RPMI7951 (cell line): ENCODE measurements around the gene PLXDC2. TPM values are rescaled to one million over a fixed set of nuclear protein-coding genes. Genes with fewer than 3 reads are reported as not detected.

ENCODE experiments used
- DNase-seq: peaks from one replicate; pipeline ENCODE4 v3.0.0-alpha.2; 2012; ENCODE audit warnings: low read depth
- total RNA-seq: library from RNA; depleted of rRNA; stranded (reverse); fragments of >200 nt; shearing (Covaris generic); gene quantifications from 2 replicates; pipeline ENCODE4 v1.2.3, GENCODE V29; 2014

Gene PLXDC2
- total RNA-seq, 1 experiment from 2014 or later: 0.24 TPM

DNA sequence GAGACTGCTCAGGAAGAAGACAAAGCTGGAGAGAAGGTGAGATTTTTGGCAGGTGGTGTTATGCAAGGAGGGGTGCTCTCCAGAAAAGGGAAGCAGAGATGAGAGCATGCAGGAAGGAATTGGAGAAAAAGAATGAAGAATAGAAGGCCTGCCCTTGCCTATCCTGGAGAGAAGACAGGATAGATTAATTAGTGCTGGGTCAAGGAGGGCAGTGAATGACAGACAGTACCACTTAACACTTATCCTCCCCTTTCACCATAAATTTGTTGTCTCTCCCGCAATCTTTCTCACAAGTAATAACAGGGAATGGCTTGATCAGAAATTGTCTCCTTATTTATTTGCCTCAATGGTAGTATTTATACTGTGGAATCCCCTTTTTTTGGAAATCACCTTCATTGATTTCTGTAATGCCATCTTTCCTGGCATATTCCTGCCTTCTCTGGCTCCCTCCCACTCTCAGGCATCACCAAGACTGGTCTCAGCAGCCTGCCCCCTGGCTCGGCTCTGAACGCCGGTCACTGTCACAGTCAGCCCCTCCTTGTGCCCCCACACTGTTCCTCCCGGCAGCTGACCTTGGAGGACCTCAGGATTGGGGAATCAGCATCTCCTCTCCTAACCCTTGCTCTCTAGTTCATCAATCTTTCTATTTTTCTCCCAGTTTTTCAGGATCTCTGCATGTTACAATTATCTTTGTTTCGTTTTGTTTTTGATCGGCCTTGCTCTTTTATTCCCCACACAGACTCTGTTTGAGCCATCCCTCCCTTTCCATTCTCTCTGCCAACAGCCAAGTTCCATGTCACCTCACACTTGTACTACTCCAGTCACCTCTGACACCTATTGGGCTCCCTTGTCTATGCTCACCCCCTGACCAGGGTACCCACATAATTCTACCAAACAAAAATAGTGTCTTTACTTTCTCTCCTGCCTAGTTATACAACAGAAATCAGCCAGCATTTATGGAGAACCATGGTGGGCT, 294.2 kb downstream of the PLXDC2 start:
- DNase-seq: no peak

- no peak for DNase-seq
Observed at GRCh38 chr10:20114179-20114578, 297.9 kb downstream of the PLXDC2 start.

GRCh38 chr10:20115894-20116293, 299.7 kb downstream of the PLXDC2 start:
- no peak for DNase-seq

DNA sequence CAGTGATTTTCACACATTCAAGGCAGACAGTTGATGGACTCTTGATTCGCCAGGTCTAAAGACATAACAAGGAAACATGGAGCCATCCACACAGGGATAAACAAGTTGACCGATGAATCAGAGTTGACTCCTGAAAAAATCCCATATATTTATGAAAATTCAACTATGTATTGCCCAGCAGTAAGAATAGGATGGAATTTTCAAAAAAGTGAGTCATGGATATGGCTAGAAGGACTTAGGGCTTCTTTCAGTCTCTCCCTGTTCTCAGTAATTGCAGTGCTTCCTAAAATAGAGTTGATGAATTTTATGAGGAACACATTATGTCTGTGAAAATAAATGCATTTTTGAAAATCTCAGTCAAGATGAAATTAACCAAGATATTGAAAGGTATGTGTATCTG, 301.2 kb downstream of the PLXDC2 start:
- DNase-seq: no peak

GRCh38 chr10:20118119-20118518, 301.9 kb downstream of the PLXDC2 start:
- DNase-seq: no peak

DNA sequence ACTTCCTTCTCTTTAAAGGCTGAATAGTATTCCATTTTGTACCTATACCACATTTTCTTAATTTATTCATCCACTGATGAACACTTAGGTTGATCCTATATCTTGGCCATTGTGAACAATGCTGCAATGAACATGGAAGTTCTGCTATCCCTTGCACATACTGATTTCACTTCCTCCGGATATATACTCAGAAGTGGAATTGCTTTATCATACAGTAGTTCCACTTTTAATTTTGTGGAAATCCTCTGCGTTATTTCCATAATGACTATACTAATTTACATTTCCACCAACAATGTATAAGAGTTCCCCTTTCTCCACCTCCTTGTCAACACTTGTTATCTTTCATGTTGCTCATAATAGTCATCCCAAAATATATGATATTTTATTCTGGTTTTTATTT, 312.6 kb downstream of the PLXDC2 start:
- DNase-seq: no peak

DNA sequence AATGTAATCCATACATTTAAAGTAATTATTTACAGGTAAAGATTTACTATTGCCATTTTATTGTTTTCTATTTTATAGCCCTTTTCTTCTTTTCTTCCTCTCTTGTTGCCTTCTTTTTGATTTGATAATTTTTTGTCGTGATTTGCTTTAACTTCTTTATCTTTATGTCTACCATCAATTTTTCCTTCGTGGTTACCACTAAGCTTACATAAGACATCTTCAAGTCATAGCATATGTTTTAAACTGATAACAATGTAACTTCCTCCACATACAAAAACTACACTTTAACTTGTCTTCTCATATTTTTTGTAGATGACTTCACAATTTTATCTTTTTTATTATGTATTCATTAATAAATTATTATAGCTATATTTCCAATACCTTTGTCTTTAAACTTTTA, 316.6 kb downstream of the PLXDC2 start:
- no peak for DNase-seq

GRCh38 chr10:20133669-20134189, 317.5 kb downstream of the PLXDC2 start:
- no peak for DNase-seq

DNA sequence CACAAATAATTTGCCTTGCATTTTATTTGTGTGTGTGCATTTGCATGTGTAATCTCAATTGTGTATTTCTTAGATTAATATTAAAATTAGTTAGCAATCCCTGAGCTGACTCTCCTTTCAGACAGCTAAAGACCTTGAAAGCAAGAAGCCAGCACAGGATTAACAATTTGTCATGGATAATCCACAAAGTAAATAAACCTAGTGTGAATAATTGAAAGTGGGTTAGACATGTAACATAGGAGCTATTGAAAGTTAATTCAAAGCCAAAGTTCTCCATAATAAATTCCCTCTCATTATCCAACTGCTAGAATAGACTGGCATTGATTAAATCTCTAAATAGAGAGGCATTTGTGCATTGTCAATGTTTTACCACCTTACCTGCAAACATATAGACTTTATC, 326.1 kb downstream of the PLXDC2 start:
- DNase-seq: no peak

GRCh38 chr10:20144268-20144667, 328.0 kb downstream of the PLXDC2 start:
- no peak for DNase-seq

DNA sequence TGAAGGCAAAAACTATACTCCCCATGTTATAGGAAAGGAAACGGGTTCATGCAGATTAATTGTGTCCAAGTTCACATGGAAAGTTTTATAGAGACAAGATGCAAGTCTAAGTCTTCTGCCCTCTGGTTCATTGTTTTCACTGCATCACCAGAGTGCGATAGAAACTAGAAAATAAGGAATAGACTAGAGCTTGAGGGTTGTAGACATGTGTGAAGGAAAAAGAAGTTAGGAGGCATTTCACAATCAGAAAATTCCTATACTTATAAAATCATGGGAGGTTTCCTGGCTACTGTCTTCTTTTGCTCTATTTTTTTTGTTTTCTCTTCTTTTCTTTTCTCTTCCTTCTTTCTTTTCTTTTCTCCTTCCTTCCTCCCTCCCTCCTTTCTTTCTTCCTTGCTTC, 329.8 kb downstream of the PLXDC2 start:
- no peak for DNase-seq

DNA sequence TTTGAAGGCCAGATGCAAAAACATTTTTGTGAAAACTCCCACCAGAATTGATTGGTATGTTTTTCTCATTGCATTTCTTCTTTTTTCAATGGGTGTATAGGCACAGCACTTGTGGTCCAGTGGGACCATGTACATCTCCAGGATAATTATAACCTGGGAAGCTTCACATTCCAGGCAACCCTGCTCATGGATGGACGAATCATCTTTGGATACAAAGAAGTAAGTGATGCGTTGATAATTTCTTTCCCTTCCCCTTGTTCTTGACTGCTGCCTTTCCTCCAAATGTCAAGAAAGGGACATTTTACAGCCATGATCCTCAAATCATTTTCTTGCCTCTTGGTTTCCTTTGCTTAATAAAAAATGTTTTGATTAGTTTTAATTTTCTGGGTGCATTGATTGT, 331.5 kb downstream of the PLXDC2 start:
- no peak for DNase-seq

GRCh38 chr10:20156511-20156910, 340.3 kb downstream of the PLXDC2 start:
- DNase-seq: no peak

GRCh38 chr10:20157314-20157713, 341.1 kb downstream of the PLXDC2 start:
- no peak for DNase-seq

DNA sequence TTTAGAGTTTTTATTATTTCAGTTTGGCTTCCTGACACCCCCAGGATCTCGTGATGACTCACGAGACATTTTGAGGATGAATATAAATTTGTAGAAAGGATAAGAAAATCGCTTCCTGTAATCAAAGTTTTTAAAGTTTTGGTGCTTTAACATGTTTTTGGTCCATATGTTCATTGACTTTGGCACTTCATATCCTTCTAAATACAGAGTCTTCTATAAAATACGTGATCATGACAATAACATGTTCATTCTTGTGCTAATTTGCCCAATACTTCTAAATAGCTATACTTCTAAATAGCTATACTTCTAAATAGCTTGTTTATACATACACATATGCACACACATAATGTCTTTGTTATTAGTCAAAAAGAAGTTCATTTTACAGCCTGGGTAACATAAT, 341.9 kb downstream of the PLXDC2 start:
- DNase-seq: no peak

DNA sequence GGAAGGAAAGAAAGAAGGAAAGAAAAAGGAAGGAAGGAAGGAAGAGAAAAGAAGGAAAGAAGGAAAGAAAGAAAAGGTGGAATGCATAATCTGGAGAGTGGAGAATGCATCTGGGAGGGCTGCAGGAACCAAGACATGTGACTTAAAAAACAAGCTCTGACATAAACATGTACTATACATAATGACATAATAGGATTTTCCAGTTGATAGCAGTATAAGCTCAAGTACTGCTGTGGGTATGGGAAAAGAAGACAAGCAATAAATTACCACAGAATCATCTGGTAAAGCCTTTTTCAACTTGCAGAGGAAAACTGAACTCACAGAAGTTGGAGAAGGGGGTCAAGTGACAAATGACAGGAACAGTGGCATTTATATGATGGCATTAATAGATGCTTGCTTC, 345.9 kb downstream of the PLXDC2 start:
- DNase-seq: no peak

DNA sequence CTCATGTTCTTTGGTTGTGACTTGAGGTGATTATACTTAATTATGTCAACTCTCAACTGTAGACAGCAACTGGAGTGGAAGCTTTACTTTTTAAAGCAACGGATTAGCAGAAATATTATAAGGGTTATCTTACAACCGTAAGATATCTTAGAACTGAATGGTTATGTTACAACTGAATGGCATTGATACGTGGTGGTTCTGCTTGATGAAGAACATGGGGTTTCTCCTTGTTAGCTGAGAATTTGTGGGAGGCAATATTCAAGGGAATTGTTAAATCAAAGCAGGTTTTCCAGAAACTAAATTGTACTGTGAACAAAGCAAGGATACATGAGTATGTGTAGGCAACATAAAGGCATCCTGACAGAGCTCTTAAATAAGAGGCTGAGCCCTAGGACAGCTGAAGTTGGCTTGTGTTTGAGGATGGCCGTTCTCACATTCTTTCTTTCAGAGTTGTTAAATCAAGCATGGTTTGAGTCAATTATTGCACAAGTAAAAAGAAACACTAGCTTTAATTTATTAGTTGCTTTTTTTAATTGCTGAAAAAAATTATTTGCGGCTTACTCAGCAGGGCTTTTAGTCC, 350.0 kb downstream of the PLXDC2 start:
- no peak for DNase-seq

GRCh38 chr10:20170661-20171060, 354.4 kb downstream of the PLXDC2 start:
- no peak for DNase-seq

- no peak for DNase-seq
Observed at GRCh38 chr10:20173046-20173445, 356.8 kb downstream of the PLXDC2 start.

DNA sequence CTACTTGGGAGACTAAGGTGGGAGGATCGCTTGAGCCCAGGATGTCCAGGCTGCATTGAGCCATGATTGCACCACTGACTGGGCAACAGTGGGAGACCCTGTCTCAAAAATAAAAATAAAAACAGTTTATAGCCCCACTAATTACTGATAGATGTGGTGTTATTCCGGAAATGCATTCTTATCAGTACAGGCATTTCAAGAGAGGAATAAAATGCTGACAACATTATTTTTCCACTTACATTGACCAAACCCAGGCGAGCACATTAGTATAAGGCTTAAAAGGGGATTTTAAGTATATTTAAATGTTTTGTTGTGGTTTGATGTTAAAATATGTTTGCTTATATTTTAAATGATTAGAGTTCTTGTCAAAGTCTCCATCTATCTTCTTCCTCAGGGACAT, 359.5 kb downstream of the PLXDC2 start:
- DNase-seq: no peak

DNA sequence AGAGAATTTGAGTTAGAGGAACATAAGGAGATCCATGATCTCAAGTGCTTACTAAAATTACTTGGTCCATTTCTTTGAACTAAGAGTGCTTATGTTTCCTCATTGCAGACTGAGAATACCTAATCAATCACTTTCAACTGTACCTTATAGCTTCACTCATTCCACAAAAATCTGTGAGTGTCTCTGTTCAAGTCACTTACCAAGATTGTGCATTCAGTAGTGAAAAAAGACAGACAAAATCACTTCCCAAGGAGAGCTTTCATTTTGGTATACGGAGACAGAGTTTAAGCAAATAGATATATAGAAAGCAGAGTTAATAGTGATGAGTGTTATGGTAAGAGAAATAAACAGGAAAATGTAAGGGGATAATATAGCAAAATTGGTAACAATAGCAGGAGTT, 364.5 kb downstream of the PLXDC2 start:
- DNase-seq: no peak

- no peak for DNase-seq
Observed at GRCh38 chr10:20181434-20181833, 365.2 kb downstream of the PLXDC2 start.

- no peak for DNase-seq
Observed at GRCh38 chr10:20185116-20185515, 368.9 kb downstream of the PLXDC2 start.
